SIG-M5 (cell line): ENCODE results near the gene DNASE1L2.
"Not testable (repeated sequence)": the region's sequence is repeated elsewhere in the genome, so short reads cannot be mapped to it uniquely, and the experiment has no call there.

Source experiments
- DNase-seq: peaks from one replicate; lab custom pipeline; 2025; lab: John Stamatoyannopoulos, UW

DNASE1L2 gene, protein sequence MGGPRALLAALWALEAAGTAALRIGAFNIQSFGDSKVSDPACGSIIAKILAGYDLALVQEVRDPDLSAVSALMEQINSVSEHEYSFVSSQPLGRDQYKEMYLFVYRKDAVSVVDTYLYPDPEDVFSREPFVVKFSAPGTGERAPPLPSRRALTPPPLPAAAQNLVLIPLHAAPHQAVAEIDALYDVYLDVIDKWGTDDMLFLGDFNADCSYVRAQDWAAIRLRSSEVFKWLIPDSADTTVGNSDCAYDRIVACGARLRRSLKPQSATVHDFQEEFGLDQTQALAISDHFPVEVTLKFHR

DNA sequence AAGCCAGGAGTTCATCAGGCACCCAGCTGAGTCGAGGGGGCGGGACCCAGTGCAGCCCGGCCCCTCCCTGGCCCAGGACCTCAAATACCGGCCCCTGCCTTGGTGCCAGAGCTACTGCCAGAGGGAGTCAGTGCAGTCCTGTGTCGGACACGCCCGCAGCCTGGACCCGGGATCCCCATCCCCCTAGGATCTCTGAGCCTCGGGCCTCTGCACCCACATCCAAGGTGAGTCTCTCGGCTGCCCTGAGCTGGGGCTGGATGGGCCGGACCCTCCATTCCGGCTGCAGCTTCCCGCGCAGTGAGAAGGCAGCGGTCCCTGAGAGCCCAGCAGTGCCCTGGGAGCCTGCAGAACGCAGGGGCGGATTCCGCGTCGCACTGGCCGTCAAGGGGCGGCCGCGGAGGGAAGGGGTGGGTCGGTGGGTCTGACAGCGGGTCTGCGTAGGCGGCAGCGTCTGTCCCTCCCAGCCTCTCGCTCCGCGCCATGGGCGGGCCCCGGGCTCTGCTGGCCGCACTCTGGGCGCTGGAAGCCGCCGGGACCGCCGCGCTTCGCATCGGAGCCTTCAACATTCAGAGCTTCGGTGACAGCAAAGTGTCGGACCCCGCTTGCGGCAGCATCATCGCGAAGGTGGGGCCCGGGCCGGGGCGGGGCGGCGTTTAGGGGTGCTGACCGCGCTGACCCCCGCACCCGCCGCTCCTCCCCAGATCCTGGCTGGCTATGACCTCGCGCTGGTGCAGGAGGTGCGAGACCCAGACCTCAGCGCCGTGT lies at the start of gene DNASE1L2:
TSS of gene DNASE1L2 (plus strand) at position 108 of the 765 bp plus-strand sequence. CDS start at position 481, 373 bp downstream.
- no peak for DNase-seq

DNA sequence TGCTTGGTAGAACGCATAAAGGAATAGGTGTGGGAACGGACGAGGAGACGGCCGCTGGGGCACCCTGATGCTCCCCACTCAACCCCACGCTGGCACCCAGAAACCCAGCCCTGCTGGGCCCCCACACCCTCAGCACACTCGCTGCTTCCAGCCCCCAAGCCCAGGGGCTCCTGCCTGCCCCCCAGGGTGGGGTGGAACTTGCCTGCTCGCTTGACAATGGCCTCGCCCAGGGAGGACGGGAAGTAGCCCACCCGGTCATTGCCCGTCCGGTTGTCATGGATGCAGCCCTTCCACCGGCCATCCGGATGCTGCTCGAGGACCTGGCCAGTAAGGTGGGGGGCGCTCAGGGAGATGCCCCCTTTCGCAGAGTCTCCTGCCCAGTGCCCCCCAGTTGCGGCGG lies 49.7 kb upstream of the DNASE1L2 start:
- DNase-seq: no peak

DNA sequence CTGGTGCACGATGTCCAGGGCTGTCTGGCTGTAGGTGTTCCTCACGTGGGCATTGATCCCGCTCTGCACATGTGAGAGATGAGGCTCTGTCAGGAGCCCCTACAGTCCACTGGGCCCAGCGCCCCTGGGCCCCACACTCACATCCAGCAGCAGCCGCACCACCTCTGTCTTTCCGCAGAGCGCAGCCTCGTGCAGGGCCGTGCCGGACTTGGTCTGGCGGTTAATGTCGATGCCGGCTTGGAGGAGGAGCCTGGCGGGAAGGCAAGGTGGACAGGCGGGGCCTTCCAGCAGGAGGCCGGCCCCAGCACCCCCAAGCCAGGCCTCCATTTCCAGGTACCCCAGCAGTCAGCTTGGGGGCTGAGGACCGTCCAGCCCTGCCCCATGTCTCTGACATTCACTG lies 49.0 kb upstream of the DNASE1L2 start:
- no peak for DNase-seq

DNA sequence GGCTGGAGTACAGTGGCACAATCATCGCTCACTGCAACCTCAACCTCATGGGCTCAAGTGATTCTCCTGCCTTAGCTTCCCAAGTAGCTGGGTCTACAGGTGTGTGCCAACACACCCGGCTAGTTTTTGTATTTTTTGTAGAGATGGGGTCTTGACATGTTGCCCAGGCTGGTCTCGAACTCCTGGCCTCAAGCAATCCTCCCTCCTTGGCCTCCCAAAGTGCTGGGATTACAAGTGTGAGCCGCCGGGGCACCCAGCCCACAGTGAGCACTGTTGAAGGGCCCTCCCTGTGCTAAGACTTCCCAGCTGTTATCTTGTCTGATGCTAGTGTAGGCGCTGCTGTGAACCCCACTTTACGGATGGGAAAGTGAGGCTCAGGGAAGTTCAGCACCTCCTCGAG lies 47.8 kb upstream of the DNASE1L2 start:
- no peak for DNase-seq

DNA sequence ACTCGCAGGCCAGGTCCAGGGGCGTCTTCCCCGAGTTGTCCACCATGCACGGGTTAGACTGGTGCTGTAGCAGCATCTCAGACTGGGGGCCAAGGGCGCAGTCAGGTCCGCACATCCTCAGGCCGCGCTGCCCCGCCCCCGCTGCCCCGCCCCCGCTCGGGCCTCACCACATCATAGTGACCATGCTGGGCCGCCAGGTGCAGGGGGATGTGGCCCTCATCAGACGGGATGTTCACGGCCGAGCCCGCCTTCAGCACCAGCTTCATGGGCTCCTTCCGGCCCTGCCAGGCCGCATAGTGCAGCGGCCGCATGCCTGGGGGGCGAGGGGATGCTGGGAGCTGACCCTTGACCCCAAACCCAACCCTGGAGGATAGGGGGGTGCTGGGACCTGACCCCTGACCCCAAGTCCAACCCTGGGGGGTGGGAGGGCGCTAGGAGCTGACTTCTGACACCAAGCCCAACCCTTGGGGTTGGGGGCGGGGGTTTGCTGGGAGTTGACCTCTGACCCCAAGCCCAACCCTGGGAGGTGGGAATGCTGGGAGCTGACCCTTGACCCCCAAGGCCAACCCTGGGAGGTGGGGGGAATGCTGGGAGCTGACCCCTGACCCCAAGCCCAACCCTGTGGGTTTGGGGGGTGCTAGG lies 46.9 kb upstream of the DNASE1L2 start:
- no peak for DNase-seq

DNA sequence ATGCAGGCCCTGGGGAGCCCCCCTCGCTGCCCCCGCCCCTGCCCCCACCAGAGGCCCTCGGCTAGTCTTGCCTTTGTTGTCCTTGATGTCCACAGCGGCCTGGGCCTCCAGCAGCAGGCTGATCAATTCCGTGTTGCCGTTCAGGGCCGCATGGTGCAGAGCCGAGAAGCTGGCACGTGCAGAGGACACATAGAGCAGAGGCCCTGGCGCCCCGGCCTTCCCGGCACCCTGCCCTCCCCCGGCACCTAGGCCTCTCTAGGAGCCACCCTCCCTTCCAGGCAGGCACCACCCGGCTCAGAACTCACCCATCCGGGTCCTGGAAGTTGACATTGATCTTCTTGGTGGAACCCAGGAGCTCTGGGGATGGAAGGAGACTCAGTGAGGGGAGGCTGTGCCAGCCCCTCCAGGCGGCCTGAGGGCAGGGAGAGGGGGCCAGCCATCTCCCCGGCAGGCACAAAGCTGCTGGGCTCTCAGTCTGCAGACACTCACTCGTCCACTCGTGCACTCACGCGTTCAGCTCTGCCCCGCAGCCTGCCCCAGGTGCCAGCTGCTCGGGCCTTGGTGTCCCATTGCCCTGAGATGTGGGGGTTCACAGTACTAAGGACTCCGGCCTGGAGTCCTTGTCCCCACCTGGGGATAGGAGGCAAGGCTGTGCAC lies 46.1 kb upstream of the DNASE1L2 start:
- no peak for DNase-seq

DNA sequence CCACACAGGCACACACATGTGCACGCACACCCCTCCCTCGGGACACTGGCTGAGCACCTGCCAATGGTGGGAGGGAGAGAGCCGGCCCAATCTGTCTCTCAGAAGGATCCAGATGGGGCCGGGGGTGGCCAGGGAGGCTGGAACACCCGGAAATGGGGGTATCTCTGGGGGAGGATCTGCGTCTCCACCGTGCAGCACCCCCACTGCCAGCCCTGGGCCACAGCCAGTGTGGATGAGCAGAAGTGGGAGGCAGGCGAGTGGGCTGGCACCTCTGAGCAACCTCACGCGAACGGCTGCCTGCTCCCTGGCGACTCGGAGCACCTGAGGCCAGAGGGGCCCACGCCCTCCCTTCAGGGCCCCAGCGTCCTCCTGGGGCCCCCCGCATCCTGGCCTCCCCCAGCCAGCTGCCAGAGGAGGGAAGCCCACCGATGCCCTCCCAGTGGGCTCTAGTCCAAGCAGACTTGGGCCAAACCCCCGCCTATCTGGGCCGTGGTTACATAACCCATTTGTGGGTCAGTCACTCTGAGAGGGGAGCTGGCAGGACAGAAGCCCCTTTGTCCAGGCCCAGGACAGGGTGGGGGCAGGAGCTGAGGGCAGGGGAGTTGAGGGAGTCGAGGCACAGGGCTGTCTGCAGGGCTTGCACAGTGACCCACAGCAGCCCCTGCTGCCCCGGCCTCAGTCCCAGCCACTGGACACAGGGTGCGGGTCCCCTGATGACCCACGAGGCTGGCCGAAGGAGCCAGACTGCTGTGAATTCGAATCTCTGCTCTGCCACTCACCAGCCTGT lies 45.4 kb upstream of the DNASE1L2 start:
- no peak for DNase-seq

DNA sequence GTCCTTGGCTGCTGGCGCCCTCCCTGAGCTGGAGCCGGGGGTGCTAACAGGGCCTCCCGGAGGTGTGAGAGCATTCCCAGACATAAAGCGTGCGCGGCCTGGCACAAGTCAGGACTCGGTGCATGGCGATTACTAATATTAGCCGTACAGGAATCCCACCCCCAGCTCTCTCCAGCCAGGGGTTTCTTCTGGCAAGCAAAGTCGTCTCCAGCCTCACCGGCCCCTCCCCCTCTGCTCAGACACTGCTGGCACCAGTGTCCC lies 44.9 kb upstream of the DNASE1L2 start:
- no peak for DNase-seq

DNA sequence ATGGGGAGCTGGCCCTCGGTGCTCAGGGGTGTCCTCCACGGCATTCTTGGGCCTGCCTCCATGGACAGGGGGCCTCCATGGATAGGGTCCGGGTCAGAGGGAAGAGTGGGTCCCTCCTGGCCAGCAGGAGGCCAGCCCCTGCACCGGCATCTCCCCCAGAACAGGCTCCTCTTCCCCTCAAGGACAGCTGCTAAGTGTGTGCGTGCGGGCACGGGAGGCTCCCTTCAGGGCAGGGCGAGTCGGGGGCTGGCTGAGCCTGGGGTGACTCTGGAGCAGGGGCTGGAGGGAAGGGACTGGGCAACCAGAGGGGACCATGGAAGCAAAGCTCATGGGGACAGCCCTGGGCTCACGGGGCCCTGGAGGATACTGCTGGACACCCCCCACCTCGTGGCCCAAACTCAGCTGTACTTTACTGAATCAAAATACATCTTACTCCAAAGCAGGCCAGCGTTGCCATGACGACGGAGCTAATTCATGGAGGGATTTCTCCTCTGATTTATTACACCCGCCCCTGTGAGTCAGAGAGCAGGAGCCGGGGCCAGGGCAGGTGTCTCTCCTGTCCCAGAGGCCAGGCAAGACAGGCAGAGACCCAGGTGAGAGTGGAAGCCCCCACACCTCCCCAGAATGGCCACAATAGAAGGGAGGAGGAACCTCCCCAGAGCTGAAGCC lies 41.9 kb upstream of the DNASE1L2 start:
- no peak for DNase-seq

DNA sequence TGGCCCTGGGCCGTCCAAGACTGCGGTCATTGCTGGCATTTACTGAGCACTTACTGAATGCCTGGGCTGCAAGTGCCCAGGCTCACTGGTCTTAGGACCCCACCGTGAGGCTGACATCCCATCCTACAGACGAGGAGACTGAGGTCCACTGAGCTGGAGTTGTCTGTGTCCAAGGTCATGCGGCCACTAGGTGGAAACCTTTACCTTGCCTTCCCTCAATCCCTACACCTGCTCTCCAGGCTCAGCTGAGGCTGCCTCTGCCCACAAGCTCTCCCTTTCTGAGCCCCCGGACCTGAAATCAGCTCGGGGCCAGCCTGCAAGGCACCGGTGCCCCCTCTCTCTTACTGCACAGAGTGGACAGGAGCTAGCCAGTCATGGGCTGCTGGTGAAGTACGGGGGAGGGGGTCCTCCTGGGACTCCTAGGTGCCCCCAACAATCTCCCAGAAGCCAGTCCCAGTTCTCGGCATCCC lies 41.4 kb upstream of the DNASE1L2 start:
- no peak for DNase-seq

DNA sequence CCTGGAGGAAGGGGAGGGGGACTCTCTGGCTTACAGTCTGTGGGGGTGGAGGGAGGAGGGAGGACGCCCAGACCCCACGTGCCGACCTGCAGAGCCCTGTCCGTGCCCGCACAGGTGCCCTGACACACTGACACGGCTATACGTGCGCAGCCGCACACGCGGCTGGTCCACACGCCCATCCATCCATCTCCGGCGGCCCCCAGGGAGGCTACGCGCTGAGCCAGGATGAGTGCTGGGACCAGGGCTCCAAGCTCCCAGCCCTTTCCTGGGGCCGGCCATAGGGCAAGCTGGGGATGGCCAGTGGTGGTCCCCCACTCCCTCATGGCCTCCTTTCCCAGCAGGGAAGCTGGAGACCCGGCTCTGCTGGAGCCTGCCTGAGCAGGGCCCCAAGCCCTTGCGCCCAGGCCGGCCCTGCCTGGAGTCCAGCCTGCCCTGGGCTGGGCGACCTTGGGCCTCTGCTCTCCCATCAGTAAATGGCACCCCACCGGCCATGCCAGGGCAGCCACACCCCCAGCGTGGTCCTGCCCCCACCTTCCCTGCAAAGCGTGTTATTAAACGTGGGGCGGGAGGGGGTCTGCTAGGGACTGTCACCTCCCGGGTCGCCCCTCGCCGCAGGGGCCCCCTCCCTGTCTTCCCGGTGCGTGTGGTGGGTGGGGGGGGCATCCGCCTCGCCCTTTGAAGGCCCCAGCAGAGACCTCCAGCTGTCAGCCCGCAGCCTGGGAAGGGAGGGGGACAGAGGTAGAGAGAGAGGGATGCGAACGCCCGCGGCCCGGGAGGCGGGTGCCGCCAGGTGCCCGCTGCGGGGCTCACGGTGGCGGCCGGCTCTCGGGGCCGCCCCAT lies 40.7 kb upstream of the DNASE1L2 start:
- no peak for DNase-seq

DNA sequence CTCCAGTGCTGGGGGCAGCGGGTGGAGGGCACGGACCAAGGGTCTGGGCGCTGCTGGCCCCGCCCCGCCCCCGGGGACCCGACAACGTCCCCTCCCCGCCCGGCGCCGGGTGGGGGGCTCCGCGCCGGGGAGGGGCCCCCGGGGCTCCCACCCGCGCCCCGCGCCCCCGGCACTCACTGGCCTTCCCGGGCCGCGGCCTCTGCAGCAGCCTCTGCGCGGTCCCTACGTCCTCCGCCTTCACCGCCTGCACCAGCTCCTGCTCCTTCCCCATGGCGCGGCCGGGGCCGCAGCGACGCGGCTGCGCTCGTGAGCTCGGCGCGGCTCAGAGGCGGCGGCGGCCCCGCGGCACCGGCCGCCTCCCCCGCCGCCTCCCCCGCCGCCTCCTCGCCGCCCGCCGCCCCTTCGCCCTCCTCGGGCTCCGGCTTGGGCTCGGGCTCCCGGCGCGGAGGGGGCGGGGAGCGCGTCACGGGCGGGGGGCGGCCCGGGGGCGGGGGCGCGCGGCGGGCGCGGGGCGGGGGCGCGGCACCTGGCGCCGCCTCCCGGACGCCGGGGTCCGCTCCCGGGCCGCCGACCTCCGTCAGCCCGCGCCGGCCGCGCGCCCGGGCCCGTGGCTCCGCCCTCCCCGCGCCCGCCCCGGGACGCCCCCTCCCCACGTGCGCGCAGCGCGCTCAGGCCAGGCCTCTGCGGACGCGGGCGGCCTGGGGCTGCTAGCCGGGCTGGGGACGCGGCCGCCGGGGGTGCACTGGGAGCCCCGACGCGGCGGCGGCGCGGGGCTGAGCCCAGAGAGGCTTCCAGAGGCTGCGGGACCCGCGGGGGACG lies 39.9 kb upstream of the DNASE1L2 start, which contains the start of gene CASKIN1:
TSS of gene CASKIN1 (minus strand) at position 444 of the 819 bp plus-strand sequence. CDS start at position 271, 173 bp downstream.
- no peak for DNase-seq

DNA sequence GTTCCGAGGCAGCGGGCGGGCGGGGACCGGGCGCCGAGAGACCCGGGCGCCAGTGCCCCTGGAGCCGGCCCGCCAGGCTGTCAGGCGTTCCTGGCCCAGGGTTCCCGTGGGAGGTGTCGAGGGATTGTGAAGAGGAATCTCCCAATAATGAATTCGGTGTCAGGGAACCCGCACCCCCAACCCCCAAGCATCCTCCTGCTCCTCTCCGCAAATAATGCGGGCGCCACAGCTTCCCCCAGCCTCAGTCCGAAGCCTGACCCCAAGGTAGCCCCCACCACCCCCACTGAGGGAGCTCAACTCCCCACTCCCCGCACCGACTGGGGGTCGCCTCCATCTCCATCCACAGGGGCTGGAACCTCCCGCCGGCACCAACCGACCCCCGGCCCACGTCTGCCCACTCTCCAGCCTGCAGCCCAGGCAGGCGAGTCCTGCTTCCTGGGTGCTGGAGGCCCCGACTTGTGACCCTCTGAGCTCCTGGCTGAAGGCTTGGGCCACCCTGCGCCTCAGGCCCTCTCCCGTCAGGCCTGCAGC lies 39.2 kb upstream of the DNASE1L2 start:
- DNase-seq: no peak

DNA sequence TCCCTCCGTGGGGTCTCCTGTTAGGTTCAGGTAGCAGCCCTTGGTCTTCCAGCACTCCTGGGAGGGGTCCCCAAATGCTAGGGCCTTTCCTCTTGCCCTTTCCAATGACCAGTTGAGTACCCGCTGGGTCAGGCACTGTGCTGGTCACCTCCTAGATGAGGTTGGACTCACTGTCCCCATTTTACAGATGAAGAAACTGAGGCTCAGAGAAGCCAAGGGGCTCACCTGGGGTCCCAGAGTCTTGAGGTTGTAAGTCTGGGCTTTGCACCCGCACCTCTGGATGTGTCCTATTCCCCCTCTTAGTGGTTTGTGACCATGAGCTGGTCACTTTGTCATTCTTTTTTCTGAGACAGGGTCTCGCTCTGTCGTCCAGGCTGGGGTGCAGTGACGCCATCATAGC lies 38.5 kb upstream of the DNASE1L2 start:
- no peak for DNase-seq

DNA sequence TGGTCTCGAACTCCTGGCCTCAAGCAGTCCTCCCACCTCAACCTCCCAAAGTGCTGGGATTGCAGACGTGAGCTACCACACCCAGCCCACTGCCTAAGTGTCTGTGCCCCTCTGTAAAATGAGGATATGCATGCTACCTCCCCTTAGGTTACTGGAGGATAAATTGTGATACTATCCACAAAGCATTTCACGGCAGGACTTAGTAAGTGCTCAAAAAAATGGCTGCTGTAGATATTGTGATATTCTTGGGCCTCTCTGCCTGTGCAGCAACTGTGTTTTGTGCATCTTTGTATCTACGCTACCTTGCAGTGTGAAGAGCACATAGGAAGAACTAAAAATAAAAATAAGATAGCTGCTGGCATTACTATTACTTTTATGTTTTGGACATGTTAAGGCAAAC lies 38.0 kb upstream of the DNASE1L2 start:
- no peak for DNase-seq

DNA sequence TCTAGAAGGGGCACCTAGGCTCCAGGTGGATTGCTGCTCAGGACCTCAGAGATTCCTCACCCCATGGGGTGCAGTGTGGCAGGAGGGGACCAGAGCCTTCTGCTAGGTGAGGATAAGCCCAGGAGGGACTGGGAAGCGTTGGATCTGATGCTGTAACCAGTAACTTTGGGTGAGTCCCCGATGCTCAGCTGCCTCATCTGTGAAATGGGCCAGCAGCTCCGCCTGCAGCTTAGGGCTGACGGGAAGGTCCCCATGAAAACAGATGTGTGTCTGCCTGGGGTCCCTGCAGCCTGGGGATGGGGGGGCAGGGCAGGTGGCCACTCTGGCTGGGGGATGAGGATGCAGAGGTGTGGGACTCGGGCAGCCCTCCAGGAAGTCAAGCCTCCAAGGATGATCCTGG lies 37.1 kb upstream of the DNASE1L2 start:
- no peak for DNase-seq

DNA sequence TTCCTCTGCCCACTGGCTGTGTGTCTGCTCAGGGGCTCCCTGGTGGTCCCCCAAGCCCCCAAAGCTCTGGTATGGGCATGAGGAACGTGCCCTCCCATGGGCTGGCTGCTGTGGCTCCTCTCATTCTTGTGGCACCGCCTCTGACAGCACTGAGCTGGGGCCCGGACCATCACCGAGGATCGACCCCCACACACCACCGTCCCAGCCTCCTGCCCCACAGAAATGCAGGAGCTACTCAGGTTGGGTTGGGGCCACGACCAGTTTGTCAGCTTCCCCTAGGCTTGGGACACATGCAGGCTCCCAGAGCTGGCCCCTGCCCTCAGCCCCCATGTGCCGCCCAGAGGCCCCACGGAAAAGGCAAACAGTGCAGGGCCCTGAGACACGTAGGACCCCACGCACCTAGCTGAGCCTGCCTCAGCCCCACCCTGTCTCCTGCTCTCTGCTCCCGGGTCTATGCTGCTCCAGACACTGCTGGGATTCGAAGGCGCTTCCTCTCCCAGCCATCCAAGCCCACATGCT lies 36.6 kb upstream of the DNASE1L2 start:
- DNase-seq: no peak

DNA sequence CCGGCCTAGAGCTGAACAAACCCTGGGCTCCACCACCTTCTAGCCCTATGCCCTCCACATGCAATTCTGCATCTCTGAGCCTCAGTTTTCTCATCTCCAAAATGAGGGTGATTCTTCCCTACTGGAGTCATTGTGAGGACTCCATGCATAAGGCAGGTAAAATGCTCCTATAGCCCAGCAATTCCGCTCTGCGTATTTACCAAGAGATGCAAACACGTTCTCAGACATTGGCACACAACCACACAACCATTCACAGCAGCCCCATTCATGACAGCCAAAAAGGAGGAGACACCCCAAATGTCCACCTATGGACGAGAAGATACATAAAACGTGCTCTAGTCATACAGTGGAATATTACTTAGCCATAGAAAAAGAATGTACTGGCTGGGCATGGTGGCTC lies 35.9 kb upstream of the DNASE1L2 start:
- no peak for DNase-seq

DNA sequence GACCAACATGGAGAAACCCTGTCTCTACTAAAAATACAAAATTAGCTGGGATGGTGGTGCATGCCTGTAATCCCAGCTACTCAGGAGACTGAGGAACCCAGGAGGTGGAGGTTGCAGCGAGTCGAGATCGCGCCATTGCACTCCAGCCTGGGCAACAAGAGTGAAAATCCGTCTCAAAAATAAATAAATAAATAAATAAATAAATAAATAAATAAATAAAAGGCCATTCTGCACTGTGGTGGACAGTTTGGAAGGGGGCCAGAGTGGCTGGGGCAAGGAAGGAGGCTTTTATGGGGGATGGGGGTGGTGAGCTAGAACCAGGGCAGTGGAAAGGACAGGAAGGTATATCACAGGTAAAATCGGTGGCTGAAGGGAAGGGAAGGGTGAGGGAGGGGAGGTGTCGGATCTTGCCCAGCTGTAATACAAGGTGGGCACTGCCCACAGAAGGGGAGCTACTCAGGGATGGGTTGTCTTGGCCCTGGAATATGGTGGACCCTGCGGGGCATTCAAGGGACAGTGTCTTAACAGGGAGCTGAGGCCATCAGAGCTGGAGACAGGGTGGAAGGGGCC lies 33.0 kb upstream of the DNASE1L2 start:
- not testable (repeated sequence) for DNase-seq
